ENCODE measurements around the gene ERN1. TPM values are rescaled to one million over a fixed set of nuclear protein-coding genes. Genes with fewer than 3 reads are reported as not detected.

ERN1 gene
- total RNA-seq, 1 experiment from 2014 or later, result 6.5 TPM

DNA sequence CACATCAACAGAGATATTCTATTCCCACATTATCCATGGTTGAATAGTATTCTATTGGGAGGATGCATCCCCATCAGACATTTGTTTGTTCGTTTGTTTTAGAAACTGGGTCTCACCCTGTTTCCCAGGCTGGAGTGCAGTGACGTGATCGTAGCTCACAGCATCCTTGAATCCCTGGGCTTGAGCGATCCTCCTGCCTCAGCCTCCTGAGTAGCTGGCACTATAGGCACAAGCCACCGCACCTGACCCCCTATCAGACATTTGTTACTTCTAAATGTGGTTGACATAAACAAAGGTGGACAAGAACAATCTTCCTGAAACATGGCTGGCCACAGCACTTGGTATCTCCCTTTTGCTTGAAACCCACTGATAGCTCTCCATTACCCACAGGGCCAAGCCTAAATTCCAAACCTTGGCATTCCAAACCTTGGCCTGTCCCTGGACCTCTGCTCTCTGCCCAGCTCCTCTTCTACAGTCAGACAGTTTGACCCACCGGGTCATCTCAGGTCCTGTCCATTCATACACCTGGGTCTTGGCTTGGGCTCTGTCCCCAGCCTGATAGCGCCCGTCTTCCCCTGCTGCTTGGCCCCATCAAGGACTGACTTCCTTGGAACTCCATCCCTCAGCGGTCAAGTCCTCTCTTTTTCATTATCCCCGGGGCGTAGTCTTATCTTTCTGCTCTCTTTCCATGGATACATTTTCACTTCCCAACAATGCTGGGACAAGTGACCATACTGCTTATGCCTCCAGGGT, 133.3 kb downstream of the ERN1 start:
- peaks cover 49% of the 10 kb centered on the region for H3K27me3 Mint-ChIP-seq (ENCODE audit: low read depth)
- no peak overlapping the region for H3K27ac Mint-ChIP-seq
- peaks cover 16% of the 10 kb centered on the region for H3K4me1 Mint-ChIP-seq
- DNase-seq (ENCODE audit: low spot score) (no peak), ATAC-seq (no peak)
- H3K9me3 Mint-ChIP-seq, result no peaks in the 10 kb centered on the region
- no peaks in the 10 kb centered on the region for H3K36me3 Mint-ChIP-seq
- TF ChIP-seq, protein P1, sequence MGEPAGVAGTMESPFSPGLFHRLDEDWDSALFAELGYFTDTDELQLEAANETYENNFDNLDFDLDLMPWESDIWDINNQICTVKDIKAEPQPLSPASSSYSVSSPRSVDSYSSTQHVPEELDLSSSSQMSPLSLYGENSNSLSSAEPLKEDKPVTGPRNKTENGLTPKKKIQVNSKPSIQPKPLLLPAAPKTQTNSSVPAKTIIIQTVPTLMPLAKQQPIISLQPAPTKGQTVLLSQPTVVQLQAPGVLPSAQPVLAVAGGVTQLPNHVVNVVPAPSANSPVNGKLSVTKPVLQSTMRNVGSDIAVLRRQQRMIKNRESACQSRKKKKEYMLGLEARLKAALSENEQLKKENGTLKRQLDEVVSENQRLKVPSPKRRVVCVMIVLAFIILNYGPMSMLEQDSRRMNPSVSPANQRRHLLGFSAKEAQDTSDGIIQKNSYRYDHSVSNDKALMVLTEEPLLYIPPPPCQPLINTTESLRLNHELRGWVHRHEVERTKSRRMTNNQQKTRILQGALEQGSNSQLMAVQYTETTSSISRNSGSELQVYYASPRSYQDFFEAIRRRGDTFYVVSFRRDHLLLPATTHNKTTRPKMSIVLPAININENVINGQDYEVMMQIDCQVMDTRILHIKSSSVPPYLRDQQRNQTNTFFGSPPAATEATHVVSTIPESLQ (CRISPR knock-in tag; IDR thresholded peaks at IDR 0.05), result no peak
- no peak for TF ChIP-seq MYBL2 (CRISPR knock-in tag; IDR thresholded peaks at IDR 0.05)
- ChIA-PET POLR2A (no interaction called here), CTCF (interaction anchor here (0.9 to 8.7 kb wide), 11 partner anchors 11 to 137 kb away, joined by 3 to 46 read pairs (median 6); partner anchors contain the start of genes GH1 and GH2)
- peak overlapping the region; percentile 86 for H3K4me3 Mint-ChIP-seq

DNA sequence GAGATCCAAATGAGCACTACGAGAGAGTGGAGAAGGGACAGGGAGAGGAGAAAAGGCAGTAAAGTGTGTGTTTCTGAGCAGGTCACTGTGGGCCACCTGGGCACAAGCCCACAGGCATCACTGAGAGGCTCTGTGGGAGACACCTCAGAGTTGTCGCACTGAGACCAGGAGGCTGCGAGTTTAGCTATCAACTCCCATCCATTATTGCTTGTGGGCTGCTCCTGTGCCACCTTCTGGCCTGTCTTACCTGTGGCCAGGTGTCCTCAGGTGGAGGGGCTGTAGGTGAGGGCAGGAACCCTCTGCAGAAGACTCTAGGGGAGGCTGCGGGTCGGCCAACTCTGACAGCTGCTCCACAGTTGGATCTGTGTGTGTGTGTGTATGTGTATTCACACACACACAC, 134.3 kb downstream of the ERN1 start:
- CTCF ChIA-PET, result interaction anchor here (1.1 to 8.7 kb wide), 5 partner anchors 10 to 77 kb away, joined by 3 to 46 read pairs (median 7); partner anchors contain the start of gene GH1
- ATAC-seq, result no peak
- no peaks in the 10 kb centered on the region for H3K9me3 Mint-ChIP-seq
- H3K27ac Mint-ChIP-seq, result no peak overlapping the region
- POLR2A ChIA-PET, result no interaction called here
- peaks cover 16% of the 10 kb centered on the region for H3K4me1 Mint-ChIP-seq
- no peak overlapping the region for H3K4me3 Mint-ChIP-seq
- no peak for DNase-seq (ENCODE audit: low spot score)
- peaks cover 49% of the 10 kb centered on the region for H3K27me3 Mint-ChIP-seq (ENCODE audit: low read depth)
- TF ChIP-seq ZNF232 (CRISPR knock-in tag; IDR thresholded peaks at IDR 0.05) (no peak), RELA (CRISPR knock-in tag; IDR thresholded peaks at IDR 0.05; ENCODE audit: borderline replicate concordance) (no peak), HMGA2 (CRISPR knock-in tag; IDR thresholded peaks at IDR 0.05) (no peak), ZNF219 (CRISPR knock-in tag; IDR thresholded peaks at IDR 0.05; ENCODE audit: borderline replicate concordance) (no peak), IRF2 (CRISPR knock-in tag; IDR thresholded peaks at IDR 0.05; ENCODE audit: borderline replicate concordance, low read depth) (no peak)
- TF ChIP-seq, protein P2, sequence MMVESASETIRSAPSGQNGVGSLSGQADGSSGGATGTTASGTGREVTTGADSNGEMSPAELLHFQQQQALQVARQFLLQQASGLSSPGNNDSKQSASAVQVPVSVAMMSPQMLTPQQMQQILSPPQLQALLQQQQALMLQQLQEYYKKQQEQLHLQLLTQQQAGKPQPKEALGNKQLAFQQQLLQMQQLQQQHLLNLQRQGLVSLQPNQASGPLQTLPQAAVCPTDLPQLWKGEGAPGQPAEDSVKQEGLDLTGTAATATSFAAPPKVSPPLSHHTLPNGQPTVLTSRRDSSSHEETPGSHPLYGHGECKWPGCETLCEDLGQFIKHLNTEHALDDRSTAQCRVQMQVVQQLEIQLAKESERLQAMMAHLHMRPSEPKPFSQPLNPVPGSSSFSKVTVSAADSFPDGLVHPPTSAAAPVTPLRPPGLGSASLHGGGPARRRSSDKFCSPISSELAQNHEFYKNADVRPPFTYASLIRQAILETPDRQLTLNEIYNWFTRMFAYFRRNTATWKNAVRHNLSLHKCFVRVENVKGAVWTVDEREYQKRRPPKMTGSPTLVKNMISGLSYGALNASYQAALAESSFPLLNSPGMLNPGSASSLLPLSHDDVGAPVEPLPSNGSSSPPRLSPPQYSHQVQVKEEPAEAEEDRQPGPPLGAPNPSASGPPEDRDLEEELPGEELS (CRISPR knock-in tag; IDR thresholded peaks at IDR 0.05), result no peak
- TF ChIP-seq, protein P3, sequence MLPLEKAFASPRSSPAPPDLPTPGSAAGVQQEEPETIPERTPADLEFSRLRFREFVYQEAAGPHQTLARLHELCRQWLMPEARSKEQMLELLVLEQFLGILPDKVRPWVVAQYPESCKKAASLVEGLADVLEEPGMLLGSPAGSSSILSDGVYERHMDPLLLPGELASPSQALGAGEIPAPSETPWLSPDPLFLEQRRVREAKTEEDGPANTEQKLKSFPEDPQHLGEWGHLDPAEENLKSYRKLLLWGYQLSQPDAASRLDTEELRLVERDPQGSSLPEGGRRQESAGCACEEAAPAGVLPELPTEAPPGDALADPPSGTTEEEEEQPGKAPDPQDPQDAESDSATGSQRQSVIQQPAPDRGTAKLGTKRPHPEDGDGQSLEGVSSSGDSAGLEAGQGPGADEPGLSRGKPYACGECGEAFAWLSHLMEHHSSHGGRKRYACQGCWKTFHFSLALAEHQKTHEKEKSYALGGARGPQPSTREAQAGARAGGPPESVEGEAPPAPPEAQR (CRISPR knock-in tag; IDR thresholded peaks at IDR 0.05), result no peak
- H3K36me3 Mint-ChIP-seq, result no peaks in the 10 kb centered on the region

DNA sequence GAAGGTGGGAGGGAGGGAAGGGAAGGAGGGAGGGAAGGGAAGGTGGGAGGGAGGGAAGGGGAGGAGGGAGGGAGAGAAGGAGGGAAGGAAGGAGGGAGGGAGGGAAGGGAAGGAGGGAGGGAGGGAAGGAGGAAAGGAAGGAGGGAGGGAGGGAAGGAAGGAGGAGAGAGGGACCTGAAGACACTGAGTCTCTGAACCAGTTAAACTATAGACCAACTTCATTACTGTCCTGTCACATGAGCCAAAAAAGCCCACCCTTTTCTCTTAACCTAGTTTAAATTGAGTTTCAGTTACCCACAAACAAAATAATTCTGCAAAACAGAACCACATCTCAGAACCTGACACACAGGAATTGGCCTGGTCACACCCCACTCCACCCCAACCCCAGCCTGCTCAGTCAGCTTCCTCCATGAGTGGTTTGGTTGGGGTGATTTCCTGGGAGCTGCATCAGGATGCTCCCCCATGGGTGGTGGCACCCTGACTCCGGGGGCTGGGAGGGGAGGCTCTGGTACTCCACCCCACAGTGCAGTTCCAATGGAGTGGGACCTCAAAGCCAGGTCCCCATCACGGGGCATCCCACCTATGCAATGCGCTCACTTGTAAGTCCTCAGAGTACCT, 136.5 kb downstream of the ERN1 start:
- no peak for TF ChIP-seq IRF2 (CRISPR knock-in tag; IDR thresholded peaks at IDR 0.05; ENCODE audit: borderline replicate concordance, low read depth)
- TF ChIP-seq, protein P4, sequence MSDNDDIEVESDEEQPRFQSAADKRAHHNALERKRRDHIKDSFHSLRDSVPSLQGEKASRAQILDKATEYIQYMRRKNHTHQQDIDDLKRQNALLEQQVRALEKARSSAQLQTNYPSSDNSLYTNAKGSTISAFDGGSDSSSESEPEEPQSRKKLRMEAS (CRISPR knock-in tag; IDR thresholded peaks at IDR 0.05), result no peak
- TF ChIP-seq NFATC4 (CRISPR knock-in tag; IDR thresholded peaks at IDR 0.05), result no peak
- no peak for TF ChIP-seq TEAD1 (CRISPR knock-in tag; IDR thresholded peaks at IDR 0.05)
- TF ChIP-seq ELF4 (CRISPR knock-in tag; IDR thresholded peaks at IDR 0.05; ENCODE audit: low read depth), result no peak
- TF ChIP-seq, protein P5, sequence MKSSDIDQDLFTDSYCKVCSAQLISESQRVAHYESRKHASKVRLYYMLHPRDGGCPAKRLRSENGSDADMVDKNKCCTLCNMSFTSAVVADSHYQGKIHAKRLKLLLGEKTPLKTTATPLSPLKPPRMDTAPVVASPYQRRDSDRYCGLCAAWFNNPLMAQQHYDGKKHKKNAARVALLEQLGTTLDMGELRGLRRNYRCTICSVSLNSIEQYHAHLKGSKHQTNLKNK (CRISPR knock-in tag; IDR thresholded peaks at IDR 0.05), result no peak
- TF ChIP-seq, protein P6, sequence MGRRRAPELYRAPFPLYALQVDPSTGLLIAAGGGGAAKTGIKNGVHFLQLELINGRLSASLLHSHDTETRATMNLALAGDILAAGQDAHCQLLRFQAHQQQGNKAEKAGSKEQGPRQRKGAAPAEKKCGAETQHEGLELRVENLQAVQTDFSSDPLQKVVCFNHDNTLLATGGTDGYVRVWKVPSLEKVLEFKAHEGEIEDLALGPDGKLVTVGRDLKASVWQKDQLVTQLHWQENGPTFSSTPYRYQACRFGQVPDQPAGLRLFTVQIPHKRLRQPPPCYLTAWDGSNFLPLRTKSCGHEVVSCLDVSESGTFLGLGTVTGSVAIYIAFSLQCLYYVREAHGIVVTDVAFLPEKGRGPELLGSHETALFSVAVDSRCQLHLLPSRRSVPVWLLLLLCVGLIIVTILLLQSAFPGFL (CRISPR knock-in tag; IDR thresholded peaks at IDR 0.05; ENCODE audit: borderline replicate concordance), result no peak
- TF ChIP-seq, protein P7, sequence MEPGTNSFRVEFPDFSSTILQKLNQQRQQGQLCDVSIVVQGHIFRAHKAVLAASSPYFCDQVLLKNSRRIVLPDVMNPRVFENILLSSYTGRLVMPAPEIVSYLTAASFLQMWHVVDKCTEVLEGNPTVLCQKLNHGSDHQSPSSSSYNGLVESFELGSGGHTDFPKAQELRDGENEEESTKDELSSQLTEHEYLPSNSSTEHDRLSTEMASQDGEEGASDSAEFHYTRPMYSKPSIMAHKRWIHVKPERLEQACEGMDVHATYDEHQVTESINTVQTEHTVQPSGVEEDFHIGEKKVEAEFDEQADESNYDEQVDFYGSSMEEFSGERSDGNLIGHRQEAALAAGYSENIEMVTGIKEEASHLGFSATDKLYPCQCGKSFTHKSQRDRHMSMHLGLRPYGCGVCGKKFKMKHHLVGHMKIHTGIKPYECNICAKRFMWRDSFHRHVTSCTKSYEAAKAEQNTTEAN (CRISPR knock-in tag; IDR thresholded peaks at IDR 0.05), result no peak
- no peak for TF ChIP-seq ATF1 (CRISPR knock-in tag; IDR thresholded peaks at IDR 0.05)
- TF ChIP-seq, protein P8, sequence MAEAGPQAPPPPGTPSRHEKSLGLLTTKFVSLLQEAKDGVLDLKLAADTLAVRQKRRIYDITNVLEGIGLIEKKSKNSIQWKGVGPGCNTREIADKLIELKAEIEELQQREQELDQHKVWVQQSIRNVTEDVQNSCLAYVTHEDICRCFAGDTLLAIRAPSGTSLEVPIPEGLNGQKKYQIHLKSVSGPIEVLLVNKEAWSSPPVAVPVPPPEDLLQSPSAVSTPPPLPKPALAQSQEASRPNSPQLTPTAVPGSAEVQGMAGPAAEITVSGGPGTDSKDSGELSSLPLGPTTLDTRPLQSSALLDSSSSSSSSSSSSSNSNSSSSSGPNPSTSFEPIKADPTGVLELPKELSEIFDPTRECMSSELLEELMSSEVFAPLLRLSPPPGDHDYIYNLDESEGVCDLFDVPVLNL (CRISPR knock-in tag; IDR thresholded peaks at IDR 0.05; ENCODE audit: borderline replicate concordance, low read depth), result no peak
- Mint-ChIP-seq H3K4me1 (peaks cover 23% of the 10 kb centered on the region), H3K27ac (no peak overlapping the region), H3K9me3 (no peaks in the 10 kb centered on the region), H3K36me3 (no peaks in the 10 kb centered on the region), H3K4me3 (no peak overlapping the region), H3K27me3 (ENCODE audit: low read depth) (peaks cover 38% of the 10 kb centered on the region)
- ATAC-seq (no peak), DNase-seq (ENCODE audit: low spot score) (no peak)
- POLR2A ChIA-PET, result no interaction called here
- CTCF ChIA-PET, result interaction anchor here (0.6 to 8.7 kb wide), 11 partner anchors 32 to 140 kb away, joined by 3 to 46 read pairs (median 3); partner anchors contain the start of genes CSHL1 and GH1

All from WTC11 (cell line).